COR-L47 (cell line): ENCODE data around the gene PLEKHM2.
"Not testable (repeated sequence)": the region's sequence is repeated elsewhere in the genome, so short reads cannot be mapped to it uniquely, and the experiment has no call there.

ENCODE experiments used
- DNase-seq: peaks from one replicate; lab custom pipeline; 2025; lab: John Stamatoyannopoulos, UW

Gene PLEKHM2

GRCh38 chr1:15684042-15684461 lies at the start of gene PLEKHM2:
PLEKHM2 (plus strand) TSS chr1:15684320; CDS start chr1:15684559, 239 bp downstream.
- peak; percentile 14 for DNase-seq

- no peak for DNase-seq
These were observed 47.7 kb upstream of the PLEKHM2 start for GRCh38 chr1:15636436-15636835.

GRCh38 chr1:15637826-15638225 lies 46.3 kb upstream of the PLEKHM2 start:
- no peak for DNase-seq

GRCh38 chr1:15639262-15639661 lies 44.9 kb upstream of the PLEKHM2 start:
- DNase-seq, result no peak

- no peak for DNase-seq
These were observed 44.2 kb upstream of the PLEKHM2 start for GRCh38 chr1:15639931-15640330.

- no peak for DNase-seq
These were observed 43.5 kb upstream of the PLEKHM2 start for GRCh38 chr1:15640667-15641066.

- DNase-seq, result no peak
These were observed 34.2 kb upstream of the PLEKHM2 start for GRCh38 chr1:15649937-15650336.

GRCh38 chr1:15650433-15650832 lies 33.7 kb upstream of the PLEKHM2 start:
- no peak for DNase-seq

GRCh38 chr1:15652130-15652529 lies 32.0 kb upstream of the PLEKHM2 start:
- DNase-seq, result not testable (repeated sequence)

GRCh38 chr1:15654091-15654690 lies 29.9 kb upstream of the PLEKHM2 start:
- no peak for DNase-seq

- DNase-seq, result no peak
These were observed 27.7 kb upstream of the PLEKHM2 start for GRCh38 chr1:15656464-15656863.

- DNase-seq, result no peak
These were observed 27.1 kb upstream of the PLEKHM2 start for GRCh38 chr1:15657021-15657420.

- DNase-seq, result no peak
These were observed 24.0 kb upstream of the PLEKHM2 start for GRCh38 chr1:15660151-15660550.

GRCh38 chr1:15662477-15662876 lies 21.6 kb upstream of the PLEKHM2 start:
- no peak for DNase-seq

- DNase-seq, result no peak
These were observed 20.2 kb upstream of the PLEKHM2 start for GRCh38 chr1:15663925-15664324.

GRCh38 chr1:15667362-15667761 lies 16.8 kb upstream of the PLEKHM2 start:
- no peak for DNase-seq

- DNase-seq, result no peak
These were observed 15.9 kb upstream of the PLEKHM2 start for GRCh38 chr1:15668089-15668754.

- DNase-seq, result no peak
These were observed 15.0 kb upstream of the PLEKHM2 start for GRCh38 chr1:15669074-15669473.

- no peak for DNase-seq
These were observed 14.3 kb upstream of the PLEKHM2 start for GRCh38 chr1:15669864-15670263.

- no peak for DNase-seq
These were observed 12.7 kb upstream of the PLEKHM2 start for GRCh38 chr1:15671430-15671829.

GRCh38 chr1:15674386-15675159 lies 9.5 kb upstream of the PLEKHM2 start:
- no peak for DNase-seq

- DNase-seq, result no peak
These were observed 8.1 kb upstream of the PLEKHM2 start for GRCh38 chr1:15676010-15676409.
